HCT116 (cell line): ENCODE measurements around the gene EDNRA. TPM values are rescaled to one million over a fixed set of nuclear protein-coding genes. Genes with fewer than 3 reads are reported as not detected.

Experiments
- ATAC-seq: fragments of 200-7000 bp; cut with Tn5 transposase; 2 replicates; pipeline ENCODE4 v1.9.1; 2020; ENCODE audit warnings: mild to moderate bottlenecking, moderate library complexity
- BruUV-seq: library from RNA; stranded (reverse); fragments of 400-500 nt; replicated peaks from 2 replicates; lab custom pipeline; 2021; lab: Mats Ljungman, UMichigan
- CTCF ChIA-PET: fragments of 300-600 bp; sonication (Branson Sonifier 250); formaldehyde crosslinking; loops from one replicate; lab custom pipeline; 2021; ENCODE audit warnings: antibody characterized with exemption; lab: Charles Lee
- POLR2A ChIA-PET: fragments of 300-600, 350-600 bp; sonication (Branson Sonifier 250); formaldehyde crosslinking; loops from one replicate; lab custom pipeline; 2021; ENCODE audit warnings: antibody characterized with exemption; lab: Charles Lee
- RAD21 ChIA-PET, 2 experiments: fragments of 300-600 bp; sonication (Branson Sonifier 250); formaldehyde crosslinking; loops; one replicate each; lab custom pipeline; 2023; ENCODE audit warnings: low total read pairs in 2 of 2; ENCODE audit not compliant: uncharacterized antibody in 2 of 2, unreplicated experiment in 2 of 2, low non-redundant PET in 1 of 2; lab: Charles Lee
- DNase-seq: peaks from one replicate; pipeline ENCODE4 v3.0.0-alpha.2; 2010; ENCODE audit warnings: low read depth, low spot score
- H2AFZ ChIP-seq: fragments of 200-600 bp; shearing (Covaris generic), sonication (generic); 2 replicates; pipeline ENCODE4 v1.6.1; 2017; ENCODE audit warnings: low read depth, mixed run types, mixed read lengths, antibody characterized with exemption, low read length; ENCODE audit not compliant: poor library complexity, severe bottlenecking
- H3K27ac ChIP-seq: 2 replicates; pipeline ENCODE4 v1.5.1; 2012; ENCODE audit warnings: low read depth, low read length
- H3K27me3 ChIP-seq: fragments of 200-600 bp; sonication (generic); 2 replicates; pipeline ENCODE4 v1.6.1; 2016; ENCODE audit warnings: mixed run types, low read length, mixed read lengths; ENCODE audit not compliant: insufficient read depth
- H3K36me3 ChIP-seq, 2 experiments: fragments of 200-500 bp in 1 of 2; fragments of 200-600 bp in 1 of 2; sonication (Bioruptor generic) in 1 of 2; sonication (generic) in 1 of 2; 2 replicates each; pipeline versions ENCODE4 v1.5.1 to v1.6.1; 2014 to 2016; ENCODE audit warnings: low read length in 2 of 2, inconsistent platforms in 1 of 2, mixed read lengths in 1 of 2, mixed run types in 1 of 2; ENCODE audit not compliant: insufficient read depth in 2 of 2, control insufficient read depth in 1 of 2
- H3K4me1 ChIP-seq, 2 experiments: fragments of 200-600 bp in 1 of 2; sonication (generic) in 1 of 2; 2 replicates each; pipeline versions ENCODE4 v1.5.1 to v1.6.1; 2012 to 2017; ENCODE audit warnings: low read length in 2 of 2, inconsistent platforms in 1 of 2, mild to moderate bottlenecking in 1 of 2, mixed read lengths in 1 of 2, mixed run types in 1 of 2, moderate library complexity in 1 of 2; ENCODE audit not compliant: insufficient read depth in 2 of 2, control insufficient read depth in 1 of 2
- H3K4me2 ChIP-seq: fragments of 200-600 bp; sonication (generic); 2 replicates; pipeline ENCODE4 v1.6.1; 2017; ENCODE audit warnings: mixed run types, low read length, mixed read lengths
- H3K4me3 ChIP-seq, 2 experiments: fragments of 200-600 bp in 1 of 2; sonication (generic) in 1 of 2; replicated peaks in 1 of 2; 2 replicates each; pipeline ENCODE4 v1.5.1; 2011 to 2016; ENCODE audit warnings: low read length in 2 of 2, control low read depth in 1 of 2, low read depth in 1 of 2, mild to moderate bottlenecking in 1 of 2, mixed read lengths in 1 of 2, mixed run types in 1 of 2
- H3K79me2 ChIP-seq: fragments of 200-600 bp; sonication (generic); 2 replicates; pipeline ENCODE4 v1.6.1; 2017; ENCODE audit warnings: mild to moderate bottlenecking, mixed run types, low read length, moderate library complexity, mixed read lengths; ENCODE audit not compliant: insufficient read depth
- H3K9ac ChIP-seq: fragments of 200-600 bp; sonication (generic); 2 replicates; pipeline ENCODE4 v1.6.1; 2016; ENCODE audit warnings: low read length, mixed read lengths
- H3K9me2 ChIP-seq: fragments of 200-600 bp; sonication (generic), shearing (Covaris generic); 2 replicates; pipeline ENCODE4 v1.6.1; 2017; ENCODE audit warnings: mixed run types, mild to moderate bottlenecking, moderate library complexity; ENCODE audit not compliant: insufficient read depth
- H3K9me3 ChIP-seq, 2 experiments: fragments of 200-500 bp in 1 of 2; fragments of 200-600 bp in 1 of 2; sonication (Bioruptor generic) in 1 of 2; sonication (generic) in 1 of 2; 2 replicates each; pipeline ENCODE4 v1.6.1; 2014 to 2017; ENCODE audit warnings: low read length in 2 of 2, mixed read lengths in 2 of 2, inconsistent platforms in 1 of 2, low read depth in 1 of 2, mild to moderate bottlenecking in 1 of 2, mixed run types in 1 of 2, moderate library complexity in 1 of 2; ENCODE audit not compliant: control insufficient read depth in 1 of 2, insufficient read depth in 1 of 2
- H4K20me1 ChIP-seq: fragments of 200-600 bp; sonication (generic), shearing (Covaris generic); 2 replicates; pipeline ENCODE4 v1.6.1; 2017; ENCODE audit warnings: mixed run types, mild to moderate bottlenecking, moderate library complexity; ENCODE audit not compliant: insufficient read depth
- ATF3 ChIP-seq: IDR thresholded peaks from 2 replicates; pipeline ENCODE4 v1.6.1; 2012
- CBX3 ChIP-seq: IDR thresholded peaks from 2 replicates; pipeline ENCODE4 v1.6.1; 2012; ENCODE audit warnings: low read depth
- CTCF ChIP-seq, 3 experiments: fragments of 200-600 bp in 1 of 3; sonication (generic) in 1 of 3; IDR thresholded peaks in 2 of 3; conservative IDR thresholded peaks in 1 of 3; 2 replicates each; pipeline ENCODE4 v1.5.1; 2012 to 2017; ENCODE audit warnings: low read depth in 2 of 3, low read length in 2 of 3, antibody characterized with exemption in 1 of 3, borderline replicate concordance in 1 of 3, control low read depth in 1 of 3, mild to moderate bottlenecking in 1 of 3, mixed read lengths in 1 of 3, mixed run types in 1 of 3, moderate library complexity in 1 of 3; ENCODE audit not compliant: insufficient read depth in 1 of 3
- EGR1 ChIP-seq: IDR thresholded peaks from 2 replicates; pipeline ENCODE4 v1.6.1; 2012; ENCODE audit warnings: low read depth
- EZH2 ChIP-seq: fragments of 200-600 bp; sonication (generic); IDR thresholded peaks from 2 replicates; pipeline ENCODE4 v1.6.1; 2017; ENCODE audit warnings: antibody characterized with exemption, mixed run types
- FOSL1 ChIP-seq: IDR thresholded peaks from 2 replicates; pipeline ENCODE4 v1.6.1; 2012; ENCODE audit warnings: low read depth
- JUND ChIP-seq: IDR thresholded peaks from 2 replicates; pipeline ENCODE4 v1.6.1; 2012
- RAD21 ChIP-seq: IDR thresholded peaks from 2 replicates; pipeline ENCODE4 v1.6.1; 2012; ENCODE audit warnings: low read depth, mild to moderate bottlenecking
- SIN3A ChIP-seq: IDR thresholded peaks from 2 replicates; pipeline ENCODE4 v1.6.1; 2012; ENCODE audit warnings: low read depth
- TCF7L2 ChIP-seq: IDR thresholded peaks from 2 replicates; pipeline ENCODE4 v1.7.0; 2011; ENCODE audit warnings: borderline replicate concordance, inconsistent platforms; ENCODE audit not compliant: insufficient read depth, insufficient read length; ENCODE audit errors: extremely low read depth
- YY1 ChIP-seq: IDR thresholded peaks from 2 replicates; pipeline ENCODE4 v1.6.1; 2011; ENCODE audit warnings: low read length, low read depth, moderate library complexity, mild to moderate bottlenecking; ENCODE audit not compliant: insufficient replicate concordance; ENCODE audit errors: extremely low read depth
- ZFX ChIP-seq: fragments of 450-650 bp; IDR thresholded peaks from 2 replicates; pipeline ENCODE4 v1.6.1; 2017
- ZNF274 ChIP-seq: fragments of 200-500 bp; sonication (Bioruptor generic); IDR thresholded peaks from 2 replicates; pipeline ENCODE4 v1.6.1; 2014; ENCODE audit warnings: mild to moderate bottlenecking, low read depth, low read length, inconsistent platforms
- intact Hi-C: fragments of 100-400 bp; cut with micrococcal nuclease; formaldehyde crosslinking; loops from 2 replicates; pipeline ENCODE4 v1.10.0; 2022
- total RNA-seq: library from RNA; stranded (reverse); gene quantifications from one replicate; pipeline ENCODE4 v1.2.1, GENCODE V29; 2021; ENCODE audit not compliant: unreplicated experiment

The EDNRA gene
- total RNA-seq, 1 experiment from 2014 or later: 2.0 TPM

- TF ChIP-seq YY1: no peak
- no peak for TF ChIP-seq RAD21
- TF ChIP-seq EZH2: no peak
- no peak for TF ChIP-seq EGR1
- TF ChIP-seq FOSL1: no peak
- no peak for TF ChIP-seq ZFX
- TF ChIP-seq TCF7L2: no peak
- TF ChIP-seq CTCF (IDR thresholded peaks at IDR 0.05 in 2 of 3, conservative IDR thresholded peaks at IDR 0.05 in 1 of 3; ENCODE audit: borderline replicate concordance in 1 of 3, insufficient read depth in 1 of 3, low read depth in 2 of 3, low read length in 2 of 3): no peak
These were observed 11.4 kb downstream of the EDNRA start (continued) for GRCh38 chr4:147492306-147492705.

DNA sequence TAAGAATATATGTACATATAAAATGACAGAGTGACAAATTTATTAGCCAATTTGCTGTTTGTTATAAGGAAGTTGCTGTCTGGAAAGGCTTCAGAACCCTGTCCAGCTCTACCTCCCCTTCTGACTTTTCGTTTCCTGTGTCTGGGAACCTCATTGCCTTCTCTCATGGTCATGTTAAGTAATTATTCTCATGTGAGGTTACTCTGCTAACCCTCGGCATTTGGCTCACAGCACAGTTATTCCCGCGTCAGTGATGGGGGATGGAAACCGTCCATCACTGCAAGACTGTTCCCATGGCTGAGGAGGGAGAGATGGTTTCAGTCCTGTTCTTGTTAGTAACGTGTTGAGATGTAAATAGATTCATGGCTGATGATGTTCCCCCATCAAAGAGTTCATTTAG is 11.9 kb downstream of the EDNRA start:
- POLR2A ChIA-PET: no interaction called here
- no peak overlapping the region for H2AFZ ChIP-seq
- H3K4me2 ChIP-seq: no peak overlapping the region
- no peaks in the 10 kb centered on the region for H3K9me2 ChIP-seq
- TF ChIP-seq EZH2 (no peak), SIN3A (no peak), JUND (no peak), CBX3 (no peak), ZNF274 (no peak), ATF3 (no peak)
- no peaks in the 10 kb centered on the region for H3K36me3 ChIP-seq
- RAD21 ChIA-PET: no interaction called here
- H3K79me2 ChIP-seq: no peaks in the 10 kb centered on the region
- no peaks in the 10 kb centered on the region for H3K4me1 ChIP-seq
- no peak overlapping the region for H3K4me3 ChIP-seq
- intact Hi-C loops: no loop called here
- H3K9ac ChIP-seq: no peak overlapping the region
- CTCF ChIA-PET: no interaction called here
- ATAC-seq: no peak
- H3K27ac ChIP-seq: no peak overlapping the region
- no peaks in the 10 kb centered on the region for H3K27me3 ChIP-seq
- BruUV-seq: no TSS peak
- no peaks in the 10 kb centered on the region for H3K9me3 ChIP-seq
- no peaks in the 10 kb centered on the region for H4K20me1 ChIP-seq
- no peak for DNase-seq
